HepG2 (cell line): Measurements from ENCODE around the gene ZFPL1. TPM values are rescaled to one million over a fixed set of nuclear protein-coding genes. Genes with fewer than 3 reads are reported as not detected.

Source experiments
- ARNTL ChIP-seq: sonication (generic); formaldehyde crosslinking; IDR thresholded peaks from 2 replicates; pipeline ENCODE4 v1.4.0; 2020; ENCODE audit warnings: mild to moderate bottlenecking, missing genetic modification reagents
- CHD4 ChIP-seq: fragments of 200-600 bp; sonication (generic); IDR thresholded peaks from 2 replicates; pipeline ENCODE4 v1.7.0; 2017; ENCODE audit warnings: mild to moderate bottlenecking, low read length, borderline replicate concordance
- KMT2B ChIP-seq: IDR thresholded peaks from 2 replicates; pipeline ENCODE4 v1.6.1; 2016; ENCODE audit warnings: missing genetic modification reagents, missing compliant biosample characterization
- MEIS2 ChIP-seq: sonication (generic); formaldehyde crosslinking; IDR thresholded peaks from 2 replicates; pipeline ENCODE4 v1.9.0; 2021; ENCODE audit warnings: mild to moderate bottlenecking, missing genetic modification reagents
- SETDB1 ChIP-seq: sonication (generic); formaldehyde crosslinking; IDR thresholded peaks from 2 replicates; pipeline ENCODE4 v1.5.1; 2020; ENCODE audit warnings: missing genetic modification reagents, mild to moderate bottlenecking, borderline replicate concordance
- ZFP90 ChIP-seq: sonication (generic); formaldehyde crosslinking; IDR thresholded peaks from 2 replicates; pipeline ENCODE4 v1.8.0; 2022; ENCODE audit warnings: missing genetic modification reagents, mild to moderate bottlenecking, inconsistent platforms, borderline replicate concordance
- polyA plus RNA-seq, 8 experiments: library from polyadenylated mRNA; depleted of rRNA in 3 of 8; stranded (reverse) in 7 of 8; unstranded in 1 of 8; fragments of >200 nt; fragmentation: Illumina TruSeq in 4 of 8; extraction: Trizol in 4 of 8; gene quantifications; 2 replicates each; pipeline versions ENCODE4 v1.2.1 to v1.2.3, GENCODE V29; 2011 to 2016; ENCODE audit warnings: low read depth in 4 of 8, missing spikeins in 1 of 8, mixed read lengths in 1 of 8; ENCODE audit not compliant: insufficient read depth in 1 of 8
- total RNA-seq, 5 experiments: library from RNA; depleted of rRNA; stranded (reverse); fragments of >200 nt; fragmentation: Illumina TruSeq; extraction: Trizol; gene quantifications; 2 replicates each; pipeline ENCODE4 v1.2.3, GENCODE V29; 2016; ENCODE audit warnings: low read depth in 1 of 5
- TF ChIP-seq, protein P1 (sequence below): sonication (generic); formaldehyde crosslinking; IDR thresholded peaks from 2 replicates; pipeline ENCODE4 v1.5.0; 2020; ENCODE audit warnings: mild to moderate bottlenecking, missing genetic modification reagents, borderline replicate concordance
- TF ChIP-seq, protein P2 (sequence below): IDR thresholded peaks from 2 replicates; pipeline ENCODE4 v1.6.1; 2016; ENCODE audit warnings: low read depth, missing genetic modification reagents, missing compliant biosample characterization
- TF ChIP-seq, protein P3 (sequence below): sonication (generic); formaldehyde crosslinking; IDR thresholded peaks from 2 replicates; pipeline ENCODE4 v1.8.1; 2023; ENCODE audit warnings: mild to moderate bottlenecking, inconsistent platforms, moderate library complexity, missing genetic modification reagents, borderline replicate concordance
- TF ChIP-seq, protein P4 (sequence below): sonication (generic); formaldehyde crosslinking; IDR thresholded peaks from 2 replicates; pipeline ENCODE4 v1.4.0; 2020; ENCODE audit warnings: missing genetic modification reagents

Gene ZFPL1
- total and polyA plus RNA-seq, 2 of the 13 experiments (the other 11 are each of a cell fraction or from before 2014, with no cell fraction given): 32.2 to 56.0 TPM

DNA sequence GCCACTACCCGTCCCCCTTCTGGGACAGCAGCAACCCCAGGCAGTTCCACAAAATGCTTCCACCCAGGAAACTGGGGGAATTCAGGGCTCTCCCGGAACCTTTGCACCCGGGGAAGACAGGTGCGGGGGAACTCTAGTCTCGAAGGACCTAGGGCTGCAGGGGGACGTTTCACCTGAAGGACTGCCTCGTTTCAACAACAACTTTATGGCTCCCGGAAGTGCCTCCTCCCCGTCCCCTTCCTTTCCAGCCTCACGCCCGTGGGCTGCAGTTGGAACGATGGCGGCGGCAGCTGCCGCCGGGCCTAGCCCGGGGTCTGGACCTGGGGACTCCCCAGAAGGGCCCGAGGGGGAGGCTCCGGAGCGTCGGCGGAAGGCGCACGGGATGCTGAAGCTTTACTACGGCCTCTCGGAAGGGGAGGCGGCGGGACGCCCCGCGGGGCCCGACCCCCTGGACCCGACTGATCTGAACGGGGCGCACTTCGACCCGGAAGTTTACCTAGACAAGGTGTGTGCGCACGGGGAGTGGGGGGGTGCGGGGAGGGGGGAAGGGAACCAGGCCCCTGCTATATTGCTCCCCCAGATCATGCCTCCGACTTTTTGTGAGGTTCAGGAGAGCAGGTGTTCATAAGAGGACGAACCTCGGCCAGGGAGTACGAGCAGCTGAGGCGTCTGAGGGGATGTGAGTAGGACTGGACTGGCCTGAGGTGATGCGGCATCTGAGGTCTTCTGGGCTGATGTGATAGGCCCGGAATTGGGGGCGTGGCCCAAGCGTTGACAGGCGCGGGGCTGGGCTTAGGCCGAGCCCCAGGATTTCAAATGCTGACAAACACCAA, 12.2 kb downstream of the ZFPL1 start, which contains the start of gene VPS51 (continued):
- TF ChIP-seq, protein P1, sequence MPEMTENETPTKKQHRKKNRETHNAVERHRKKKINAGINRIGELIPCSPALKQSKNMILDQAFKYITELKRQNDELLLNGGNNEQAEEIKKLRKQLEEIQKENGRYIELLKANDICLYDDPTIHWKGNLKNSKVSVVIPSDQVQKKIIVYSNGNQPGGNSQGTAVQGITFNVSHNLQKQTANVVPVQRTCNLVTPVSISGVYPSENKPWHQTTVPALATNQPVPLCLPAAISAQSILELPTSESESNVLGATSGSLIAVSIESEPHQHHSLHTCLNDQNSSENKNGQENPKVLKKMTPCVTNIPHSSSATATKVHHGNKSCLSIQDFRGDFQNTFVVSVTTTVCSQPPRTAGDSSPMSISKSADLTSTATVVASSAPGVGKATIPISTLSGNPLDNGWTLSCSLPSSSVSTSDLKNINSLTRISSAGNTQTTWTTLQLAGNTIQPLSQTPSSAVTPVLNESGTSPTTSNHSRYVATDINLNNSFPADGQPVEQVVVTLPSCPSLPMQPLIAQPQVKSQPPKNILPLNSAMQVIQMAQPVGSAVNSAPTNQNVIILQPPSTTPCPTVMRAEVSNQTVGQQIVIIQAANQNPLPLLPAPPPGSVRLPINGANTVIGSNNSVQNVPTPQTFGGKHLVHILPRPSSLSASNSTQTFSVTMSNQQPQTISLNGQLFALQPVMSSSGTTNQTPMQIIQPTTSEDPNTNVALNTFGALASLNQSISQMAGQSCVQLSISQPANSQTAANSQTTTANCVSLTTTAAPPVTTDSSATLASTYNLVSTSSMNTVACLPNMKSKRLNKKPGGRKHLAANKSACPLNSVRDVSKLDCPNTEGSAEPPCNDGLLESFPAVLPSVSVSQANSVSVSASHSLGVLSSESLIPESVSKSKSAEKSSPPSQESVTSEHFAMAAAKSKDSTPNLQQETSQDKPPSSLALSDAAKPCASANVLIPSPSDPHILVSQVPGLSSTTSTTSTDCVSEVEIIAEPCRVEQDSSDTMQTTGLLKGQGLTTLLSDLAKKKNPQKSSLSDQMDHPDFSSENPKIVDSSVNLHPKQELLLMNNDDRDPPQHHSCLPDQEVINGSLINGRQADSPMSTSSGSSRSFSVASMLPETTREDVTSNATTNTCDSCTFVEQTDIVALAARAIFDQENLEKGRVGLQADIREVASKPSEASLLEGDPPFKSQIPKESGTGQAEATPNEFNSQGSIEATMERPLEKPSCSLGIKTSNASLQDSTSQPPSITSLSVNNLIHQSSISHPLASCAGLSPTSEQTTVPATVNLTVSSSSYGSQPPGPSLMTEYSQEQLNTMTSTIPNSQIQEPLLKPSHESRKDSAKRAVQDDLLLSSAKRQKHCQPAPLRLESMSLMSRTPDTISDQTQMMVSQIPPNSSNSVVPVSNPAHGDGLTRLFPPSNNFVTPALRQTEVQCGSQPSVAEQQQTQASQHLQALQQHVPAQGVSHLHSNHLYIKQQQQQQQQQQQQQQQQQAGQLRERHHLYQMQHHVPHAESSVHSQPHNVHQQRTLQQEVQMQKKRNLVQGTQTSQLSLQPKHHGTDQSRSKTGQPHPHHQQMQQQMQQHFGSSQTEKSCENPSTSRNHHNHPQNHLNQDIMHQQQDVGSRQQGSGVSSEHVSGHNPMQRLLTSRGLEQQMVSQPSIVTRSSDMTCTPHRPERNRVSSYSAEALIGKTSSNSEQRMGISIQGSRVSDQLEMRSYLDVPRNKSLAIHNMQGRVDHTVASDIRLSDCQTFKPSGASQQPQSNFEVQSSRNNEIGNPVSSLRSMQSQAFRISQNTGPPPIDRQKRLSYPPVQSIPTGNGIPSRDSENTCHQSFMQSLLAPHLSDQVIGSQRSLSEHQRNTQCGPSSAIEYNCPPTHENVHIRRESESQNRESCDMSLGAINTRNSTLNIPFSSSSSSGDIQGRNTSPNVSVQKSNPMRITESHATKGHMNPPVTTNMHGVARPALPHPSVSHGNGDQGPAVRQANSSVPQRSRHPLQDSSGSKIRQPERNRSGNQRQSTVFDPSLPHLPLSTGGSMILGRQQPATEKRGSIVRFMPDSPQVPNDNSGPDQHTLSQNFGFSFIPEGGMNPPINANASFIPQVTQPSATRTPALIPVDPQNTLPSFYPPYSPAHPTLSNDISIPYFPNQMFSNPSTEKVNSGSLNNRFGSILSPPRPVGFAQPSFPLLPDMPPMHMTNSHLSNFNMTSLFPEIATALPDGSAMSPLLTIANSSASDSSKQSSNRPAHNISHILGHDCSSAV: no peak
- TF ChIP-seq, protein P2, sequence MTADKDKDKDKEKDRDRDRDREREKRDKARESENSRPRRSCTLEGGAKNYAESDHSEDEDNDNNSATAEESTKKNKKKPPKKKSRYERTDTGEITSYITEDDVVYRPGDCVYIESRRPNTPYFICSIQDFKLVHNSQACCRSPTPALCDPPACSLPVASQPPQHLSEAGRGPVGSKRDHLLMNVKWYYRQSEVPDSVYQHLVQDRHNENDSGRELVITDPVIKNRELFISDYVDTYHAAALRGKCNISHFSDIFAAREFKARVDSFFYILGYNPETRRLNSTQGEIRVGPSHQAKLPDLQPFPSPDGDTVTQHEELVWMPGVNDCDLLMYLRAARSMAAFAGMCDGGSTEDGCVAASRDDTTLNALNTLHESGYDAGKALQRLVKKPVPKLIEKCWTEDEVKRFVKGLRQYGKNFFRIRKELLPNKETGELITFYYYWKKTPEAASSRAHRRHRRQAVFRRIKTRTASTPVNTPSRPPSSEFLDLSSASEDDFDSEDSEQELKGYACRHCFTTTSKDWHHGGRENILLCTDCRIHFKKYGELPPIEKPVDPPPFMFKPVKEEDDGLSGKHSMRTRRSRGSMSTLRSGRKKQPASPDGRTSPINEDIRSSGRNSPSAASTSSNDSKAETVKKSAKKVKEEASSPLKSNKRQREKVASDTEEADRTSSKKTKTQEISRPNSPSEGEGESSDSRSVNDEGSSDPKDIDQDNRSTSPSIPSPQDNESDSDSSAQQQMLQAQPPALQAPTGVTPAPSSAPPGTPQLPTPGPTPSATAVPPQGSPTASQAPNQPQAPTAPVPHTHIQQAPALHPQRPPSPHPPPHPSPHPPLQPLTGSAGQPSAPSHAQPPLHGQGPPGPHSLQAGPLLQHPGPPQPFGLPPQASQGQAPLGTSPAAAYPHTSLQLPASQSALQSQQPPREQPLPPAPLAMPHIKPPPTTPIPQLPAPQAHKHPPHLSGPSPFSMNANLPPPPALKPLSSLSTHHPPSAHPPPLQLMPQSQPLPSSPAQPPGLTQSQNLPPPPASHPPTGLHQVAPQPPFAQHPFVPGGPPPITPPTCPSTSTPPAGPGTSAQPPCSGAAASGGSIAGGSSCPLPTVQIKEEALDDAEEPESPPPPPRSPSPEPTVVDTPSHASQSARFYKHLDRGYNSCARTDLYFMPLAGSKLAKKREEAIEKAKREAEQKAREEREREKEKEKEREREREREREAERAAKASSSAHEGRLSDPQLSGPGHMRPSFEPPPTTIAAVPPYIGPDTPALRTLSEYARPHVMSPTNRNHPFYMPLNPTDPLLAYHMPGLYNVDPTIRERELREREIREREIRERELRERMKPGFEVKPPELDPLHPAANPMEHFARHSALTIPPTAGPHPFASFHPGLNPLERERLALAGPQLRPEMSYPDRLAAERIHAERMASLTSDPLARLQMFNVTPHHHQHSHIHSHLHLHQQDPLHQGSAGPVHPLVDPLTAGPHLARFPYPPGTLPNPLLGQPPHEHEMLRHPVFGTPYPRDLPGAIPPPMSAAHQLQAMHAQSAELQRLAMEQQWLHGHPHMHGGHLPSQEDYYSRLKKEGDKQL: peak; percentile 64; the same call in 1 of the 2 replicates
- TF ChIP-seq ZFP90 (CRISPR knock-in tag) (0 out of 2 replicates have a peak, but pooled peaks have one; percentile 8), MEIS2 (CRISPR knock-in tag) (0 out of 2 replicates have a peak, but pooled peaks have one; percentile 43), KMT2B (CRISPR knock-in tag) (peak; percentile 86), SETDB1 (CRISPR knock-in tag) (no peak), ARNTL (CRISPR knock-in tag) (peak; percentile 52; the same call in 1 of the 2 replicates), CHD4 (no peak)
- TF ChIP-seq, protein P3, sequence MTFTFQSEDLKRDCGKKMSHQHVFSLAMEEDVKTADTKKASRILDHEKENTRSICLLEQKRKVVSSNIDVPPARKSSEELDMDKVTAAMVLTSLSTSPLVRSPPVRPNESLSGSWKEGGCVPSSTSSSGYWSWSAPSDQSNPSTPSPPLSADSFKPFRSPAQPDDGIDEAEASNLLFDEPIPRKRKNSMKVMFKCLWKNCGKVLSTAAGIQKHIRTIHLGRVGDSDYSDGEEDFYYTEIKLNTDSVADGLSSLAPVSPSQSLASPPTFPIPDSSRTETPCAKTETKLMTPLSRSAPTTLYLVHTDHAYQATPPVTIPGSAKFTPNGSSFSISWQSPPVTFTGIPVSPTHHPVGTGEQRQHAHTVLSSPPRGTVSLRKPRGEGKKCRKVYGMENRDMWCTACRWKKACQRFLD (CRISPR knock-in tag): no peak
- TF ChIP-seq, protein P4, sequence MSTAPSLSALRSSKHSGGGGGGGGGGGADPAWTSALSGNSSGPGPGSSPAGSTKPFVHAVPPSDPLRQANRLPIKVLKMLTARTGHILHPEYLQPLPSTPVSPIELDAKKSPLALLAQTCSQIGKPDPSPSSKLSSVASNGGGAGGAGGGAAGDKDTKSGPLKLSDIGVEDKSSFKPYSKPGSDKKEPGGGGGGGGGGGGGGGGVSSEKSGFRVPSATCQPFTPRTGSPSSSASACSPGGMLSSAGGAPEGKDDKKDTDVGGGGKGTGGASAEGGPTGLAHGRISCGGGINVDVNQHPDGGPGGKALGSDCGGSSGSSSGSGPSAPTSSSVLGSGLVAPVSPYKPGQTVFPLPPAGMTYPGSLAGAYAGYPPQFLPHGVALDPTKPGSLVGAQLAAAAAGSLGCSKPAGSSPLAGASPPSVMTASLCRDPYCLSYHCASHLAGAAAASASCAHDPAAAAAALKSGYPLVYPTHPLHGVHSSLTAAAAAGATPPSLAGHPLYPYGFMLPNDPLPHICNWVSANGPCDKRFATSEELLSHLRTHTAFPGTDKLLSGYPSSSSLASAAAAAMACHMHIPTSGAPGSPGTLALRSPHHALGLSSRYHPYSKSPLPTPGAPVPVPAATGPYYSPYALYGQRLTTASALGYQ (CRISPR knock-in tag): peak; percentile 65
